GM19351 (cell line): ENCODE measurements around the gene UBAC2.

Experiments used
- ATAC-seq: cut with Tn5 transposase; IDR thresholded peaks from one replicate; pipeline ENCODE4 v1.9.1; 2021; ENCODE audit warnings: mild to moderate bottlenecking, moderate library complexity; ENCODE audit not compliant: unreplicated experiment

UBAC2 gene

GRCh38 chr13:99329477-99329876, 128.8 kb downstream of the UBAC2 start:
- ATAC-seq, result no peak

GRCh38 chr13:99330942-99331341, 130.3 kb downstream of the UBAC2 start:
- ATAC-seq, result no peak

GRCh38 chr13:99331881-99332293, 131.2 kb downstream of the UBAC2 start:
- peak; percentile 89 for ATAC-seq

GRCh38 chr13:99332456-99332855, 131.8 kb downstream of the UBAC2 start:
- peak; percentile 6 for ATAC-seq

GRCh38 chr13:99334221-99334620, 133.6 kb downstream of the UBAC2 start:
- no peak for ATAC-seq

- no peak for ATAC-seq
Observed at GRCh38 chr13:99335087-99335486, 134.4 kb downstream of the UBAC2 start.

- no peak for ATAC-seq
Observed at GRCh38 chr13:99335603-99336002, 134.9 kb downstream of the UBAC2 start.

GRCh38 chr13:99339230-99339721, 138.6 kb downstream of the UBAC2 start:
- ATAC-seq, result no peak

- no peak for ATAC-seq
Observed at GRCh38 chr13:99339736-99340397, 139.2 kb downstream of the UBAC2 start.

GRCh38 chr13:99340638-99341037, 140.0 kb downstream of the UBAC2 start:
- ATAC-seq, result no peak

GRCh38 chr13:99341969-99342722, 141.5 kb downstream of the UBAC2 start:
- ATAC-seq, result no peak

- ATAC-seq, result no peak
Observed at GRCh38 chr13:99342723-99343315, 142.2 kb downstream of the UBAC2 start.

- no peak for ATAC-seq
Observed at GRCh38 chr13:99344610-99345208, 144.1 kb downstream of the UBAC2 start.

- ATAC-seq, result no peak
Observed at GRCh38 chr13:99345345-99345744, 144.7 kb downstream of the UBAC2 start.

GRCh38 chr13:99346335-99347042, 145.8 kb downstream of the UBAC2 start:
- no peak for ATAC-seq

GRCh38 chr13:99347335-99347878, 146.8 kb downstream of the UBAC2 start:
- no peak for ATAC-seq

- no peak for ATAC-seq
Observed at GRCh38 chr13:99347911-99348451, 147.3 kb downstream of the UBAC2 start.

- ATAC-seq, result no peak
Observed at GRCh38 chr13:99350191-99350590, 149.5 kb downstream of the UBAC2 start.

- no peak for ATAC-seq
Observed at GRCh38 chr13:99351772-99352171, 151.1 kb downstream of the UBAC2 start.
